GM12878 (cell line): ENCODE measurements around the gene GPC6. TPM values are rescaled to one million over a fixed set of nuclear protein-coding genes. Genes with fewer than 3 reads are reported as not detected.

Experiments used
- ATAC-seq: fragments of 200-7000 bp; cut with Tn5 transposase; 3 replicates; pipeline ENCODE4 v1.9.1; 2020; ENCODE audit warnings: mild to moderate bottlenecking, moderate library complexity
- BruUV-seq: library from RNA; stranded (reverse); fragments of 400-500 nt; replicated peaks from 2 replicates; lab custom pipeline; 2021; lab: Mats Ljungman, UMichigan
- CTCF ChIA-PET: fragments of 300-600 bp; sonication (Branson Sonifier 250); formaldehyde crosslinking; extraction: SDS; loops from one replicate; lab custom pipeline; 2021; ENCODE audit warnings: inconsistent platforms; lab: Yijun Ruan, JAX
- POLR2A ChIA-PET: fragments of 350-600 bp; formaldehyde crosslinking; extraction: SDS; loops from one replicate; lab custom pipeline; 2021; ENCODE audit warnings: inconsistent platforms; lab: Charles Lee
- RAD21 ChIA-PET: fragments of 300-600 bp; sonication (Branson Sonifier 250); formaldehyde crosslinking; loops from one replicate; lab custom pipeline; 2023; ENCODE audit warnings: antibody characterized with exemption; ENCODE audit not compliant: unreplicated experiment; lab: Charles Lee
- SMC1A ChIA-PET: fragments of 300-600 bp; sonication (Branson Sonifier 250); formaldehyde crosslinking; loops from one replicate; lab custom pipeline; 2023; ENCODE audit not compliant: unreplicated experiment, uncharacterized antibody; lab: Charles Lee
- DNase-seq: peaks from one replicate; pipeline ENCODE4 v3.0.0-alpha.2; 2011; ENCODE audit warnings: low read depth, low spot score
- FAIRE-seq: peaks from 3 replicates; lab custom pipeline; 2011; peaks lifted over from hg19 to GRCh38; lab: Jason Lieb, UNC
- H2AFZ ChIP-seq: 2 replicates; pipeline ENCODE4 v1.6.0; 2011; ENCODE audit warnings: low read depth, low read length, control low read depth; ENCODE audit not compliant: control insufficient read depth
- H3K27ac ChIP-seq: 2 replicates; pipeline ENCODE4 v1.5.1; 2011; ENCODE audit warnings: control low read depth; ENCODE audit not compliant: control insufficient read depth, insufficient read depth
- H3K27me3 ChIP-seq, 2 experiments: replicated peaks in 1 of 2; 2 replicates each; pipeline versions ENCODE4 v1.6.0 to v1.6.1; 2011; ENCODE audit warnings: low read length in 1 of 2; ENCODE audit not compliant: control insufficient read depth in 2 of 2, insufficient read depth in 2 of 2
- H3K36me3 ChIP-seq, 2 experiments: 2 replicates each; pipeline ENCODE4 v1.5.1; 2011; ENCODE audit warnings: low read length in 1 of 2; ENCODE audit not compliant: control insufficient read depth in 2 of 2, insufficient read depth in 2 of 2
- H3K4me1 ChIP-seq: 2 replicates; pipeline ENCODE4 v1.6.1; 2011; ENCODE audit warnings: mild to moderate bottlenecking, low read length, moderate library complexity, mixed read lengths; ENCODE audit not compliant: control insufficient read depth, insufficient read depth
- H3K4me2 ChIP-seq: 2 replicates; pipeline ENCODE4 v1.6.0; 2011; ENCODE audit warnings: control low read depth; ENCODE audit not compliant: control insufficient read depth, insufficient read depth
- H3K4me3 ChIP-seq: fragments of 200-600 bp; sonication (generic); 2 replicates; pipeline ENCODE4 v1.5.1; 2016
- H3K79me2 ChIP-seq: 2 replicates; pipeline ENCODE4 v1.6.0; 2011; ENCODE audit warnings: low read length; ENCODE audit not compliant: control insufficient read depth, insufficient read depth
- H3K9ac ChIP-seq: 2 replicates; pipeline ENCODE4 v1.8.0; 2011; ENCODE audit warnings: low read length, control low read depth, mixed read lengths; ENCODE audit not compliant: control insufficient read depth, insufficient read depth
- H3K9me3 ChIP-seq: replicated peaks from 3 replicates; pipeline ENCODE4 v1.5.1; 2011; ENCODE audit warnings: mild to moderate bottlenecking, low read length; ENCODE audit not compliant: control insufficient read depth, insufficient read depth
- H4K20me1 ChIP-seq: 2 replicates; pipeline ENCODE4 v1.6.0; 2011; ENCODE audit not compliant: control insufficient read depth, insufficient read depth
- CBFB ChIP-seq: IDR thresholded peaks from 2 replicates; pipeline ENCODE4 v1.6.1; 2016; ENCODE audit warnings: antibody characterized with exemption, low read depth
- CHD2 ChIP-seq: IDR thresholded peaks from 2 replicates; pipeline ENCODE4 v1.6.1; 2011; ENCODE audit warnings: low read depth, low read length, improper control_type of control experiment, borderline replicate concordance
- EGR1 ChIP-seq, 2 experiments: IDR thresholded peaks; 1 replicate in 1 of 2; 2 replicates in 1 of 2; pipeline ENCODE4 v1.6.1; 2011 to 2012; ENCODE audit warnings: low read depth in 2 of 2, low read length in 2 of 2, borderline replicate concordance in 1 of 2, mild to moderate bottlenecking in 1 of 2, moderate library complexity in 1 of 2
- MYB ChIP-seq: fragments of 150-350 bp; IDR thresholded peaks from 2 replicates; pipeline ENCODE4 v1.6.1; 2014; ENCODE audit warnings: mild to moderate bottlenecking, low read depth, low read length, borderline replicate concordance
- NFYB ChIP-seq: IDR thresholded peaks from 2 replicates; pipeline ENCODE4 v1.6.1; 2011; ENCODE audit warnings: low read depth, mild to moderate bottlenecking, low read length, improper control_type of control experiment, moderate library complexity; ENCODE audit not compliant: insufficient read depth
- SKIL ChIP-seq: fragments of 450-650 bp; IDR thresholded peaks from 2 replicates; pipeline ENCODE4 v1.6.1; 2017; ENCODE audit warnings: mild to moderate bottlenecking, low read depth, inconsistent platforms; ENCODE audit not compliant: poor library complexity, severe bottlenecking
- SMAD1 ChIP-seq: fragments of 450-650 bp; IDR thresholded peaks from 2 replicates; pipeline ENCODE4 v1.6.1; 2018; ENCODE audit warnings: mild to moderate bottlenecking, low read depth; ENCODE audit not compliant: partially characterized antibody
- SPI1 ChIP-seq: IDR thresholded peaks from 2 replicates; pipeline ENCODE4 v1.6.1; 2011; ENCODE audit warnings: low read depth, mild to moderate bottlenecking, low read length, moderate library complexity, borderline replicate concordance; ENCODE audit not compliant: insufficient read depth
- STAT3 ChIP-seq: IDR thresholded peaks from 2 replicates; pipeline ENCODE4 v1.6.1; 2011; ENCODE audit warnings: low read depth, low read length, improper control_type of control experiment
- ZBTB11 ChIP-seq: fragments of 450-650 bp; formaldehyde crosslinking; IDR thresholded peaks from 2 replicates; pipeline ENCODE4 v1.5.0; 2022; ENCODE audit warnings: mild to moderate bottlenecking, missing genetic modification characterization
- WGBS: methylation state at CpG from one replicate; pipeline ENCODE4 v1.1.6; 2016; ENCODE audit warnings: low lambda C conversion rate; ENCODE audit not compliant: insufficient replicate concordance, insufficient coverage; ENCODE audit errors: missing lambda C conversion rate; 5-methylcytosine and 5-hydroxymethylcytosine counted together
- in situ Hi-C: fragments of 300-500 bp; cut with MboI; formaldehyde crosslinking; loops from 9 replicates; pipeline ENCODE4 v1.14.3; 2018; ENCODE audit warnings: mixed read lengths
- intact Hi-C: fragments of 100-400 bp; cut with micrococcal nuclease; formaldehyde crosslinking; loops from one replicate; pipeline ENCODE4 v1.14.2; 2022; ENCODE audit not compliant: unreplicated experiment
- polyA plus RNA-seq, 11 experiments: library from polyadenylated mRNA; depleted of rRNA in 4 of 11; unstranded in 6 of 11; stranded (reverse) in 5 of 11; fragments of >200 nt; fragmentation: Nextera tagmentation in 4 of 11; fragmentation: Illumina TruSeq in 1 of 11; extraction: Ambion mirVana in 4 of 11; extraction: Trizol in 1 of 11; gene quantifications; 1 replicate in 1 of 11; 2 replicates in 10 of 11; pipeline versions ENCODE4 v1.2.1 to v1.2.3, GENCODE V29; 2011 to 2016; ENCODE audit warnings: inconsistent platforms in 2 of 11, missing spikeins in 2 of 11, low read depth in 1 of 11
- total RNA-seq, 4 experiments: library from RNA; depleted of rRNA in 3 of 4; stranded (reverse); fragments of >200 nt in 3 of 4; fragmentation: Illumina TruSeq in 1 of 4; extraction: Trizol in 1 of 4; gene quantifications; 2 replicates each; pipeline versions ENCODE4 v1.2.1 to v1.2.3, GENCODE V29; 2013 to 2021
- TF ChIP-seq, protein P1 (sequence below): IDR thresholded peaks from 2 replicates; pipeline ENCODE4 v1.6.1; 2012; ENCODE audit warnings: low read depth, low read length, improper control_type of control experiment
- TF ChIP-seq, protein P2 (sequence below): fragments of 450-650 bp; IDR thresholded peaks from 2 replicates; pipeline ENCODE4 v1.6.1; 2016; ENCODE audit warnings: mild to moderate bottlenecking

GPC6 gene
- total and polyA plus RNA-seq, 10 of the 15 experiments (the other 5 are each of a cell fraction or from before 2014, with no cell fraction given) = 0.03 to 0.04 (median 0.03) TPM; not detected in 7

- BruUV-seq = no TSS peak
- H4K20me1 ChIP-seq = no peaks in the 10 kb centered on the region
- no peaks in the 10 kb centered on the region for H3K79me2 ChIP-seq
- no peak overlapping the region for H3K27ac ChIP-seq
- intact Hi-C loops = no loop called here
- in situ Hi-C loops = loop anchor here (25.0 kb wide), 1 partner anchor 979 kb away; no protein-coding TSS in a partner anchor
- no peaks in the 10 kb centered on the region for H3K9me3 ChIP-seq
- H3K4me1 ChIP-seq = no peaks in the 10 kb centered on the region
- H2AFZ ChIP-seq = no peak overlapping the region; the same call in 1 of the 2 replicates
- H3K36me3 ChIP-seq = no peaks in the 10 kb centered on the region
- WGBS = 57% methylated on average over 19 of the region's 19 CpGs
- DNase-seq (no peak), FAIRE-seq (no peak), ATAC-seq (peak; percentile 89)
- SMC1A ChIA-PET = interaction anchor here (2.5 to 7.7 kb wide), 2 partner anchors 20 to 184 kb away, joined by 5 to 153 read pairs; no protein-coding TSS in a partner anchor
- CTCF ChIA-PET = interaction anchor here (11.7 kb wide), 1 partner anchor 186 kb away, joined by 288 read pairs; no protein-coding TSS in a partner anchor
- H3K4me3 ChIP-seq = no peak overlapping the region
- H3K4me2 ChIP-seq = no peak overlapping the region
- RAD21 ChIA-PET = interaction anchor here (1.1 to 6.5 kb wide), 3 partner anchors 153 to 971 kb away, joined by 3 to 111 read pairs (median 4); no protein-coding TSS in a partner anchor
- H3K27me3 ChIP-seq = no peaks in the 10 kb centered on the region; a peak in 1 of 4 replicates
- no peak overlapping the region for H3K9ac ChIP-seq
- POLR2A ChIA-PET = no interaction called here
- TF ChIP-seq CBFB = no peak
- TF ChIP-seq, protein P1, sequence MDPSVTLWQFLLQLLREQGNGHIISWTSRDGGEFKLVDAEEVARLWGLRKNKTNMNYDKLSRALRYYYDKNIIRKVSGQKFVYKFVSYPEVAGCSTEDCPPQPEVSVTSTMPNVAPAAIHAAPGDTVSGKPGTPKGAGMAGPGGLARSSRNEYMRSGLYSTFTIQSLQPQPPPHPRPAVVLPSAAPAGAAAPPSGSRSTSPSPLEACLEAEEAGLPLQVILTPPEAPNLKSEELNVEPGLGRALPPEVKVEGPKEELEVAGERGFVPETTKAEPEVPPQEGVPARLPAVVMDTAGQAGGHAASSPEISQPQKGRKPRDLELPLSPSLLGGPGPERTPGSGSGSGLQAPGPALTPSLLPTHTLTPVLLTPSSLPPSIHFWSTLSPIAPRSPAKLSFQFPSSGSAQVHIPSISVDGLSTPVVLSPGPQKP = no peak
- no peak for TF ChIP-seq STAT3
- TF ChIP-seq NFYB = no peak
- TF ChIP-seq SMAD1 = no peak
- TF ChIP-seq SPI1 = no peak
- TF ChIP-seq SKIL = no peak
- TF ChIP-seq, protein P2, sequence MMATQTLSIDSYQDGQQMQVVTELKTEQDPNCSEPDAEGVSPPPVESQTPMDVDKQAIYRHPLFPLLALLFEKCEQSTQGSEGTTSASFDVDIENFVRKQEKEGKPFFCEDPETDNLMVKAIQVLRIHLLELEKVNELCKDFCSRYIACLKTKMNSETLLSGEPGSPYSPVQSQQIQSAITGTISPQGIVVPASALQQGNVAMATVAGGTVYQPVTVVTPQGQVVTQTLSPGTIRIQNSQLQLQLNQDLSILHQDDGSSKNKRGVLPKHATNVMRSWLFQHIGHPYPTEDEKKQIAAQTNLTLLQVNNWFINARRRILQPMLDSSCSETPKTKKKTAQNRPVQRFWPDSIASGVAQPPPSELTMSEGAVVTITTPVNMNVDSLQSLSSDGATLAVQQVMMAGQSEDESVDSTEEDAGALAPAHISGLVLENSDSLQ = no peak
- no peak for TF ChIP-seq MYB
- TF ChIP-seq CHD2 = no peak
- no peak for TF ChIP-seq ZBTB11 (CRISPR knock-in tag)
- no peak for TF ChIP-seq EGR1 (IDR thresholded peaks at IDR 0.05; ENCODE audit: borderline replicate concordance in 1 of 2, low read depth in 2 of 2, low read length in 2 of 2)
Measured at GRCh38 chr13:94433055-94433961, 1206.7 kb downstream of the GPC6 start.
